Right ventricle myocardium inferior (tissue), 1 donor: ENCODE measurements around the gene SLCO6A1. TPM values are rescaled to one million over a fixed set of nuclear protein-coding genes. Genes with fewer than 3 reads are reported as not detected.
A peak's percentile ranks its signal among the peaks of the same experiment; 100 is the strongest.

ENCODE experiments used
- ATAC-seq: fragments of 200-7000 bp; cut with Tn5 transposase; one replicate; pipeline ENCODE4 v1.9.1; 2020; ENCODE audit warnings: mild to moderate bottlenecking, moderate library complexity
- DNase-seq: peaks from one replicate; pipeline ENCODE4 v3.0.0; 2021; ENCODE audit errors: missing footprints
- intact Hi-C: fragments of 100-400 bp; cut with DNase I; formaldehyde crosslinking; loops from one replicate; pipeline ENCODE4 v1.11.0; 2022
- long read RNA-seq: library from polyadenylated mRNA; unstranded; transcript quantifications from one replicate; pipeline ENCODE4 v2.0.0, GENCODE V29; 2021
- total RNA-seq: library from RNA; stranded (reverse); fragmentation: NEBNext Ultra II Directional; extraction: Animal tissue kit (Norgen Biotek cat#: 25700); gene quantifications from one replicate; pipeline ENCODE4 v1.2.1, GENCODE V29; 2021
- donor health status: DM: no; HTN: yes; CAD: no; lungs with severe emphysema.

SLCO6A1 gene, protein sequence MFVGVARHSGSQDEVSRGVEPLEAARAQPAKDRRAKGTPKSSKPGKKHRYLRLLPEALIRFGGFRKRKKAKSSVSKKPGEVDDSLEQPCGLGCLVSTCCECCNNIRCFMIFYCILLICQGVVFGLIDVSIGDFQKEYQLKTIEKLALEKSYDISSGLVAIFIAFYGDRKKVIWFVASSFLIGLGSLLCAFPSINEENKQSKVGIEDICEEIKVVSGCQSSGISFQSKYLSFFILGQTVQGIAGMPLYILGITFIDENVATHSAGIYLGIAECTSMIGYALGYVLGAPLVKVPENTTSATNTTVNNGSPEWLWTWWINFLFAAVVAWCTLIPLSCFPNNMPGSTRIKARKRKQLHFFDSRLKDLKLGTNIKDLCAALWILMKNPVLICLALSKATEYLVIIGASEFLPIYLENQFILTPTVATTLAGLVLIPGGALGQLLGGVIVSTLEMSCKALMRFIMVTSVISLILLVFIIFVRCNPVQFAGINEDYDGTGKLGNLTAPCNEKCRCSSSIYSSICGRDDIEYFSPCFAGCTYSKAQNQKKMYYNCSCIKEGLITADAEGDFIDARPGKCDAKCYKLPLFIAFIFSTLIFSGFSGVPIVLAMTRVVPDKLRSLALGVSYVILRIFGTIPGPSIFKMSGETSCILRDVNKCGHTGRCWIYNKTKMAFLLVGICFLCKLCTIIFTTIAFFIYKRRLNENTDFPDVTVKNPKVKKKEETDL
- not detected for total RNA-seq
- long read RNA-seq, result 0 reads

DNA sequence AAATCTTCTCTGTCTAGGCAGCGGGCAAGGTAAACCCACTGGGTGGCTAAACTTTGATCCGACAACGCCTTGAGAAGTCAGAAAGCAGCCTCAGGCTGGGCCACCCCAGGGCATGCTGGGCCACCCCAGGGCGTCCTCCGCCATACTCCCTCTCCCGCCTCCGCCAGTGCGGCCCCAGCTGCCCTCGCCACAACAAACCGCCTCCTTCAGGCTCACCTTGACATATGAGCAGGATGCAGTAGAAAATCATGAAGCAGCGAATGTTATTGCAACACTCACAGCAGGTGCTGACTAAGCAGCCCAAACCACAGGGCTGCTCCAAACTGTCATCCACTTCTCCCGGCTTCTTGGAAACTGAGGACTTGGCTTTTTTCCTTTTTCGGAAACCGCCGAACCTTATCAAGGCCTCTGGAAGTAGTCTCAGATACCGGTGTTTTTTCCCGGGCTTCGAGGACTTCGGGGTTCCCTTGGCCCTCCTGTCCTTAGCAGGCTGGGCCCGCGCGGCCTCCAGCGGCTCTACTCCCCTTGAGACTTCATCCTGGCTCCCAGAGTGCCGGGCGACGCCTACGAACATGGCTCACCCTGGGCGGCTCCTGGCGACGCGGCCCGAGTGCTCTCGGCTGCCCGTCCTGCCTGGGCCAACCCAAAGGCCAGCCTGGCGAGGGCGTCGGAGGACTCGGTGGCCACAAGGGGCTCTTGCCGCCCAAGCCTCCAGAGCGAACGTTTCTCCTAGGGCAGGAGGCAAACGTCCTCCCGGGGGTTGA, at the start of gene SLCO6A1:
TSS of gene SLCO6A1 (minus strand) at position 731 of the 764 bp plus-strand sequence. CDS start at position 574, 157 bp downstream.
- DNase-seq (no peak), ATAC-seq (no peak)
- intact Hi-C loops, result no loop called here

DNA sequence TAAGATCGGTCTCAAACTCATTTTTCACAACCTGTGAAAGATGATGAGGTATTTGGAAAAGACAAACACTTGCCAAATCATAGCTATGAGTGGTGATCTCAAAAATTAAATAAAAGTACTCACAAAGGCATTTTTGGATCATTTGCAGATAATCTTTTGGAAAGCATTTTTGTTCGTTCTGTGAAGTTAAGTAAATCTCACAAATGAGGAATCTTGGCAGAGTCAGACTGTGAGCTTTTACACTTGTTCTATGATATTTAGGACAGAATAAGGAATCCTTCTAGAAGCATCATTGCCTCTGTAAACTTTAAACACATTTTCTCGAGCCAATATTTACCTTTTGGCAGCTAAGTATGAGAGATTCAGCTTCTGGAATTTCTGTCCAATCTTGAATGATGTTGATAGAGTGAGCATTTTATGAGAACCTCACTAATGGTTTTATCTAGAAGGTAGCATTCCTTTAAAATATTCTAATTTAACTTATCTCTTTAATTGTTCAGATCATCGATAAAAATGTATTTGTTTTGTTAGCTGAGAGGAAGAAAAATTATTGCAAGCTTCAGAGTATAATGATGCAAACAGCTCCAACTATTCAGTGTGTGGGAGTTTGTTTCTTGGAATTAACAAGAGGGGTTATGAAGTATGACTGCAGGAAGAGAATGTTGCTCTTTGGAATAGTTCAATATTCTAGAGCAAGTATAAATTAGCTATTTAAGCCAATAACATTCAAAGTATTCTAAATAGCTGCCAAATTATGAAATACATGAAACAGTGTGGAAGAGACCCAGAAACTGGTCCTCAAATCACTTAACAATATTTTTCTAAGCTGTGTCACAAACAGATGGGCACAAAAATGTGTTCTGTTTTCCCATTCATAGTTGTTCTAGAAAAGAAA, 48.6 kb upstream of the SLCO6A1 start:
- DNase-seq (no peak), ATAC-seq (peak; percentile 62)
- intact Hi-C loops, result no loop called here

DNA sequence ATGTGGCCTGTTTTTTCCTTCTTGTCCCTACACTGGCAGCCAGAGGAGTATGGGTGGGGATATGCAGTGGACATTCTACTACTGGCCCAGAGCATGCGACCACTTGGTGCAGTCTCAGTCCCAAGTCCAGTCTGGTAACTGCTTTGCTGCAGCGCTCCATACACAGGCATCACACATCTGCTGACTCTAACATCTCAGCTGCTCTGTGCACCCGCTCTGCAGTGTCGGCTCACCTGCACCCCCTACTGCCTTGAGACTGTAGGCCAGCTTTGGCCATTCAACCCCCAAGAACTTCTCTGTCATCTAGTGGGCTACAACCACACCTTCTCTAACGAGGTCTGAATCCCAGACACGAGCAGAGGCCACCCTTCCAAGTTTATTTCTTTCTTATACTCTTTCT, 46.4 kb upstream of the SLCO6A1 start:
- ATAC-seq (no peak), DNase-seq (no peak)
- intact Hi-C loops, result no loop called here

DNA sequence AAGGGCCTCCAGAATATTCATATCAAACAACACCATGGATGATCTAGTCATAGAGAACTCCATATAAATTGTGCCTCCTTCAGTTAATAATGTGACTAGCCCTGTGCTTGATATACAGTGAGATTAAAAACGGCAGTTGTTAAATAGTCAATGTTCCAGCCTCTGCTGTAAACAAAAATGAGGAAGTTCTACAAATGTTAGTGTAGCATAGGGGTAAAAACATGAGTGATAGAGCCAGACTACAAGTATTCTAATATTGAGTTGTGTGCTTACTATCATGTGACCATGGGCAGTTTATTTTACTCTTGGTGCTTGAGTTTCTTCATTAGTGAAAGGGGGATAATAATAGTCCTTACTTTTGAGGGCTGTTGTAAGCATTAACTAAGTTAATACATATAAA, 43.3 kb upstream of the SLCO6A1 start:
- no peak for ATAC-seq

DNA sequence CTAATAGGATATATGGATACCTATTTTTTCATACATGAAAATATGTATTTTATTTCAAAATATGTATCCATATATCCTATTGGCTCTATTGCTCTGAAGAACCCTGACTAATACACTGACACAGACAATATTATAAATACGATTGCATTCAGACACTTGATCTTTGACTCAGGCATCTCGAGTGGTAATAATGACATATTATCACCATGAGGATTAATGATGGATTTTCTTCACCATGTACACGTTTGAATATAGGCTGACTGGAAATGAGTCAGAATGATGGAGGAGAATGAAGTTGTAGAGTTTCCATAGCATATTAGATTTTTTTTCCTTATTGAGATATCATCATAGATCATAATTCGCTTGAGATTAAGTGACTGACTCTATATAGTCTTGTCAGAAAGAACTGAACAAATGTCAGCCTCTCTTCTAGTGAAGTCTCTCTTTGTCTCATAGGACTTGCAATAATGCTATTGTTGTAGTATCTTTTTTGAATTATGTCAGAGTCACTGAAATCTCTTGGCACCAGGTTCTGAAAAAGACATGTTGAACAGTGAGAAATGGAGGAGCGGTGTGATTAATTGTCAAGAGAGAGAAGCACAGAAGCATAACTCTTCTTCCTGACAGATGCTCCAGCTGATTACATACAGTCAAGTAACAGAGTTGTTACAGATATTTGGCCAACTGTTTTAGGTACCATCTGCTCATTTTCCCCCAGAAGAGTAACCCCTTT, 41.4 kb upstream of the SLCO6A1 start:
- intact Hi-C loops, result loop anchor here (5.0 kb wide), 1 partner anchor 502 kb away; no protein-coding TSS in a partner anchor

More for the DNA sequence above, 43.3 kb upstream of the SLCO6A1 start:
- intact Hi-C loops, result no loop called here
- no peak for DNase-seq

DNA sequence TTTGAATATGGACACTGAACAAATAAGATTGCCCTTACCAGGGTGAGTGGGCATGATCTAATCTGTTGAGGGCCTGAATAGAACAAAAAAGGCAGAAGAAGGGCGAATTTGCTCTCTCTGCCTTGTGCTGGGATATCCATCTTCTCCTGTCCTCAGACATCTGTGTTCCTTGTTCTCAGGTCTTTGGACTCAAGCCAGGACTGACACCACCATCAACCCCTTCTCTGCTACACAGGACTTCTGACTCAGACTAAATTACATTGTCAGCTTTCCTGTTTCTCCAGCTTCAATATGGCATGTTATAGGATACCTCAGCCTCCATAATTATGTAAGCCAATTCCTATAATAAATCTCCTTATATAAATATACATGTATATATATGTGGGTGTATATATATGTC, 40.8 kb upstream of the SLCO6A1 start:
- intact Hi-C loops, result loop anchor here (5.0 kb wide), 1 partner anchor 503 kb away; no protein-coding TSS in a partner anchor
- ATAC-seq (no peak), DNase-seq (no peak)

More for the DNA sequence above, 41.4 kb upstream of the SLCO6A1 start:
- DNase-seq, result no peak
- no peak for ATAC-seq

DNA sequence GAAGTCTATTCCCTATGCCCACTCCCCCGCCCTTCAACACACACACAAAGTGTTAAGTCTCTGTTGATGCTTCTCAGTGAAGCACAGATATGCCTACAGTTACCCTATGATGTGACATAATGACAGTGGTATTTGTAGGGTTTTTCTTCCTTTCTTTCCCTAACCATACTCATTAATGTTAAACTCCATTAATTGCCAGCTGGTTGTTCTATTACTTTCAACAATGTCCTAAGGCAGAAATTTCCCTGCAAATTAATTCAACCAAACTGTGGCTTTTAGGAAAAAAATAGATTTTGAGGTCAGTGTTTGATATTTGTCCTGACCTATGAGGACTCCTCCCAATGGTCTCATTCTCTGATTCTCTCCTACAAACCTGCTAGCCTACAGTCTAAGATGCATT, 38.2 kb upstream of the SLCO6A1 start:
- intact Hi-C loops, result loop anchor here (5.0 kb wide), 1 partner anchor 505 kb away; no protein-coding TSS in a partner anchor
- DNase-seq, result no peak

DNA sequence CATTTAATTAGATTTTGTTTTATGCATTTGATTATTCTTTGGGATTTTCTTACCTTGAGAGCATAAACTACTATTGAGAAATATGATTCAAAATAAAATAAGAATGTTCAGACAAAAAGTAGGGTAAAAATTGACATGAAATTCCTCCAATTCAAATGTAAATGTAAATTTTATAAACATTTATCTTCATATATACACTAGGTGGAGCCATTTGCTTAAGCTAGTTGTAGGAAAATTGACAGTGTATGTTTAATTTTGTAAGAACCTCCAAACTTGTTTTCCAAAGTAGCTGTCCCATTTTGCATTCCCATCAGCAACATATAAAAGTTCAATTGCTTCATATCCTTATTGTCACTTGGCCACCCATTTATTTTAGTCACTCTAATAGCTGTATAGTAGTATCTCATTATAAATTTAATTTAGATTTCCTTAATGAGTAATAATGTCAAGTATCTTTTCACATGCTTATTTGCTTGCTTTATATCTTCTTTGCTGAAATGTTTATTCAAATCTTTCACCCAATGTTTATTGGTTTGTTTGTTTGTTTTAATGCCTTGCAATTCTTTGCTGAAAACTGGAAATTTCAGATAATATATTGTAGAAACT, 37.6 kb upstream of the SLCO6A1 start:
- intact Hi-C loops, result loop anchor here (5.0 kb wide), 1 partner anchor 506 kb away; no protein-coding TSS in a partner anchor
- ATAC-seq (no peak), DNase-seq (no peak)

More for the DNA sequence above, 38.2 kb upstream of the SLCO6A1 start:
- ATAC-seq, result no peak

DNA sequence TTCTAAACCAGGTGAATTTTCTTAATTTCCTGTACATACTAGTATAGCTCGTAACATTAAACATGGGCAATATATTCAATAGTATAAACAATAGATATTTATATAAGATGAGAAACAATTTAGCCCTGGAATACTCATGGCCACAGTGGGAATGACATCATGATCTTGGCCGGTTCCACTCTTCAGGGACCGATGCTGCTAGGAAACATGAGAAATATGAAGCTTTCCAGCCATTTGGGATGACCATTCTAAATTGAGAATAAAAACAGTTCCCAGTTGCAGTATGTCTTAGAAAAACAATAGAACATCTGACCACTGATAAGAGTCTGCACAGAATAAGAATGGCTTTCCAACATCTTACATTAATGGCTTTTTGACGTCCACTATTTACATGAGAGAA, 33.3 kb upstream of the SLCO6A1 start:
- DNase-seq, result no peak
- peak; percentile 79 for ATAC-seq
- intact Hi-C loops, result no loop called here

DNA sequence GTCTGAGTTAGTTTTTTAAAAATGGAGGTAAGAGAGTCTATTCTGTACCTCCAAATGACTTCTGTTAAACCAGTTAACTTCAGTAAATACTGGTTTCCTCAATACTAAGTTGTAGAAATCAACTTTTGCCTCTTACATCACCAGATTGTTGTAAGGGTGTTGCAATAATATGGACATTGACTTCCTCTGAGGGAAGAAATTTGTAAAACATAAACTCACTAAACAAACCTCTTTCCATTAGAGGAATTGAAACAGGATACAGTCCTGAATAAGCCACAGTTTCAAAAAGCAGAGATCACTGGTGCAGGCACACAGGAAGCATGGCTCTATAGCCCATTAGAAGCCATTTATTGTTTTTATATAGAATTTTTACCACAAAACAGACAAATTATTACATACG, 32.7 kb upstream of the SLCO6A1 start:
- ATAC-seq (peak; percentile 87), DNase-seq (no peak)
- intact Hi-C loops, result no loop called here

DNA sequence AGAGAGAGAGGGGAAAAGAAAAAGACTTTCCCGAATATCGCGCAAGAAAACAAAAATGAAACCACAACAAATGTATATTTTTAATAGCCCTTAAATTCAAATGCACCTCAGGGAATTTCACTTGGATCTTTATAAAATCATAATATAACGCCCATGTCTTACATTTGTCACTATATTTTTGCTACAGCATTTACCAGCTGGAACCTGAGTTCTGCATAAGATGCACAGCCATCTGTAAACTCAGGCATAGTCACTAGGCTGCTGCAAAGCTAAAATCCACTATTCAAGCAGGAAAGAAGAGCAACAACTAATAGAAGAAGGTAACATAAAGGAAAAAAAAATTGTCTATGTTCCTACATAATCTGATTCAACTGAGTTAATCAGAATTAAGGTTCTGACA, 30.6 kb upstream of the SLCO6A1 start:
- ATAC-seq, result no peak
- intact Hi-C loops, result no loop called here
- DNase-seq, result no peak

DNA sequence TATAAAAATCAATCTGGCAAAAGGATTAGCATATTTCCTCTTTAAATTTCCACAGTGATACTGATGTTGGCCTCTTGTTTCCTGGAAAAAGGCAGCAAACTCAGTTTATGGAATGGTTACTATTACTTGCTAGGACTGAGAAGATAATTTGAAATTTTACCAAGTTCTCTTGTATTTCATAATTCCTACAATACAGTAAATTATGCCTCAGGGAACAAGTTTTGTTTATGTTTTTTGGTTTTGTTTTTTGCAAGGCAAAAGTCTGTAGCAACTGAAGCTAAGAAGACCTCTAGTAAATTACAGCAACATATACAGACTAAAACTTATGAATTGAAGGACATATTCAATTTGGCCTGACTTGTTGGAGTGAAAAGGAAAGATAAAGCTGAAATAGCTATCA, 30.2 kb upstream of the SLCO6A1 start:
- DNase-seq (no peak), ATAC-seq (no peak)
- intact Hi-C loops, result no loop called here

DNA sequence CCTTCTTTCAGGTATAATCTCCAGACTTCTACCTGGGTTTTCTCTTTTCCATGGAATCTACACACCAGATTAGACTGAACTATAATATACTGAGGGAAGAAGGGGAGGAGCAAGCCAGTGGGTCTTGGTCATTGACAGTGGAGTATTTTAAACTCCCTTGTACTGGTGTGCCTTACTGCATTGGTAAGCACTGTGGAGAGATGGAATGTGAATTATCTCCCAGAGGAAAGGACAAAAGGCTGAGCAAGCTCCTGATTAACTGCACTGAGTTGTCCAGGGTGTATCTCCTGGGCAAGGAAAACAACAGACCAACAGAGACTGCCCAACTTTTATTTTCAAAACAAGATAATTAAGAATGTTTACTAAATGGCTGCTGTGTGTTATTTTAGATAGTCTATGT, 29.8 kb upstream of the SLCO6A1 start:
- peak; percentile 46 for ATAC-seq
- no peak for DNase-seq

DNA sequence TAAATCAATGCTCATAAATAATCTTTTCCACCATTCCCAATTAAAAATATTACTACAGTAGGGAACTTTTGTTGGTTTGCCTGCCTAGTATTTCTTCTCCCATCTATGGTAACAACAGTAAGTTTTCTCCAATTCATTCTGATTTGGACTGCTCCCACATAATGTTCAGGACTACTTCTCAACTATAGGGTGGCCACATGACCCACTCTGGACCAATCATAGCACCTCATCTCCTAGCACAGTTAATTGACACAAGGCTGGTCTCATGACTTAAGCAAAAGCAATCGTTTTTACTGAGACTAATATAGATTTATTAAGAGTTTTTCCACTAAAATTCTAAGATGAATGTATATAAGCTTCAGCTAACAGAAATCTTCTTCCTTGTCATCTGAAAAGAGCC, 28.7 kb upstream of the SLCO6A1 start:
- ATAC-seq (no peak), DNase-seq (no peak)
- intact Hi-C loops, result no loop called here

More for the DNA sequence above, 29.8 kb upstream of the SLCO6A1 start:
- intact Hi-C loops, result no loop called here

DNA sequence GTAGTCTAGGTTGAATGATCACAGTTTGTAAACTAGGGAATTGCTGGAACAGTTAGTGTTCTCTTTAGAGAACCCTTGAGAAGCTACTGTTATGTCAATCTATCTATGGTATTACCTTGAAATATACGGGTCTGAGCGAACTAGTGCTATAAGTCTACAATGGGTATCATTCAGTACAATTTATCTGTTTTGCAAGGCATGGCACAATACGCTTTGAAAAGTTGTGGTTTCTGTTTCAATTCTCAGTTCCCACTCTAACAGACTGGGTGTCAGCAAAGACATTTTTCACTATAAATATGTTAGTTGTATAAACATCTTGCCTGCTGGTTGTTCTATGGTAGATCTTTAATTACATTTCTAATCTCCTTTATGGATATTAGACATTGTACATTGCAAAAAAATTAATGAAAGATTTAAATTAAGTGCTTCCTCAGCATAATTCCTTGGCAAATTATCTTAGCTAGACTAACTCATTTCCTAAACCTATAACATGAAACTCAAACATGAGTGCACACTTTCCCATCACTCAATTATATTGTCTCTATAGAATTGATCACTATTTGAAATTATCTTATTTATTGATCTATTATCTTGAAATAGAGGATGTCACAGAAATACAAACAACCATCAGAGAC, 24.9 kb upstream of the SLCO6A1 start:
- DNase-seq (no peak), ATAC-seq (no peak)
- intact Hi-C loops, result no loop called here

DNA sequence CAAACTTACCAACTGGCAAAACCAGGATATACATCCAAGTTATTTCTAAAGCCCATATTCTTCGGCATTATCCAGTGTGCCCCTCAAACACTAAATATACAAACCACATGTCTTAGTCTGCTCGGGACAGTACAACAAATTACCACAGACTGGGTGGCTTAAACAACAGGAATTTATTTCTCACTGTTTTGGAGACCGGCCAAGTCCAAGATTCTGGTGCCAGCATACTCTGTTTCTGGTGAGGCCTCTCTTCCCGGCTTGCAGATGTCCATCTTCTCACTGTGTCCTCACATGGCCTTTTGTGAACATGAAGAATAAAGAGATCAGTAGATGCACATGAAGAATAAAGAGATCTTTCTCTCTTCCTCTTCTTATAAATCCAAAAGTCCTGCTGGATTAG, 12.9 kb upstream of the SLCO6A1 start:
- peak; percentile 79 for ATAC-seq
- no peak for DNase-seq
- intact Hi-C loops, result no loop called here
